GM23338 (cell line): ENCODE results near the gene CDC73. TPM values are rescaled to one million over a fixed set of nuclear protein-coding genes. Genes with fewer than 3 reads are reported as not detected.

Experiments used
- ATAC-seq: fragments of 200-7000 bp; cut with Tn5 transposase; 3 replicates; pipeline ENCODE4 v1.9.1; 2020
- DNase-seq: peaks from one replicate; pipeline ENCODE4 v3.0.0-alpha.2; 2015; ENCODE audit warnings: low spot score
- H2AFZ ChIP-seq: fragments of 200-600 bp; sonication (generic); 2 replicates; pipeline ENCODE4 v1.8.0; 2016; ENCODE audit warnings: antibody characterized with exemption, mild to moderate bottlenecking, moderate library complexity
- H3F3A ChIP-seq: fragments of 200-600 bp; sonication (generic); replicated peaks from 2 replicates; pipeline ENCODE4 v1.8.0; 2017; ENCODE audit warnings: antibody characterized with exemption, mixed run types, low read depth
- H3K27ac ChIP-seq: fragments of 200-600 bp; sonication (generic); 2 replicates; pipeline ENCODE4 v1.6.1; 2016; ENCODE audit warnings: low read depth
- H3K27me3 ChIP-seq: fragments of 200-600 bp; sonication (generic); 2 replicates; pipeline ENCODE4 v1.8.0; 2016; ENCODE audit warnings: mild to moderate bottlenecking, mixed run types, moderate library complexity; ENCODE audit not compliant: insufficient read depth
- H3K36me3 ChIP-seq: fragments of 200-600 bp; sonication (generic); 2 replicates; pipeline ENCODE4 v1.8.0; 2016; ENCODE audit warnings: mild to moderate bottlenecking; ENCODE audit not compliant: insufficient read depth
- H3K4me1 ChIP-seq: fragments of 200-600 bp; sonication (generic); 2 replicates; pipeline ENCODE4 v1.8.0; 2016; ENCODE audit warnings: mild to moderate bottlenecking, moderate library complexity; ENCODE audit not compliant: insufficient read depth
- H3K4me2 ChIP-seq: fragments of 200-600 bp; sonication (generic); 2 replicates; pipeline ENCODE4 v1.7.1; 2017; ENCODE audit warnings: mixed run types
- H3K4me3 ChIP-seq: fragments of 200-600 bp; sonication (generic); 2 replicates; pipeline ENCODE4 v1.6.1; 2016; ENCODE audit warnings: mixed run types
- H3K79me2 ChIP-seq: fragments of 200-600 bp; sonication (generic); replicated peaks from 2 replicates; pipeline ENCODE4 v1.8.0; 2017; ENCODE audit warnings: mild to moderate bottlenecking; ENCODE audit not compliant: insufficient read depth
- H3K9me2 ChIP-seq: fragments of 200-600 bp; sonication (generic); 2 replicates; pipeline ENCODE4 v1.8.0; 2017; ENCODE audit not compliant: insufficient read depth
- H4K20me1 ChIP-seq: fragments of 200-600 bp; sonication (generic); replicated peaks from 2 replicates; pipeline ENCODE4 v1.8.0; 2017; ENCODE audit warnings: mild to moderate bottlenecking; ENCODE audit not compliant: insufficient read depth
- H3K27ac Mint-ChIP-seq: 2 replicates; pipeline ENCODE4 v1.8.0; 2020; ENCODE audit warnings: inconsistent platforms, mild to moderate bottlenecking, moderate library complexity, mixed read lengths
- H3K27me3 Mint-ChIP-seq: 3 replicates; pipeline ENCODE4 v1.8.0; 2022; ENCODE audit warnings: low read depth, mild to moderate bottlenecking, moderate library complexity, mixed read lengths, inconsistent platforms; ENCODE audit not compliant: insufficient read depth, poor library complexity
- H3K36me3 Mint-ChIP-seq: 3 replicates; pipeline ENCODE4 v1.8.0; 2021; ENCODE audit warnings: low read depth, mild to moderate bottlenecking, inconsistent platforms, moderate library complexity, mixed read lengths
- H3K4me1 Mint-ChIP-seq: 3 replicates; pipeline ENCODE4 v1.8.0; 2020; ENCODE audit warnings: mild to moderate bottlenecking, inconsistent platforms, mixed read lengths
- H3K4me3 Mint-ChIP-seq: 3 replicates; pipeline ENCODE4 v1.8.0; 2021; ENCODE audit warnings: moderate library complexity, mild to moderate bottlenecking, inconsistent platforms, mixed read lengths
- H3K9me3 Mint-ChIP-seq: 3 replicates; pipeline ENCODE4 v1.8.0; 2020; ENCODE audit warnings: moderate library complexity, mild to moderate bottlenecking, inconsistent platforms, mixed read lengths
- JUNB ChIP-seq: IDR thresholded peaks from one replicate; pipeline ENCODE4 v1.6.1; 2016; ENCODE audit warnings: antibody characterized with exemption; ENCODE audit not compliant: unreplicated experiment
- NANOG ChIP-seq: IDR thresholded peaks from 2 replicates; pipeline ENCODE4 v1.6.1; 2016; ENCODE audit warnings: antibody characterized with exemption, borderline replicate concordance
- POLR2AphosphoS5 ChIP-seq: IDR thresholded peaks from 2 replicates; pipeline ENCODE4 v1.6.1; 2016; ENCODE audit warnings: antibody characterized with exemption, low read depth
- REST ChIP-seq: IDR thresholded peaks from one replicate; pipeline ENCODE4 v1.6.1; 2018; ENCODE audit warnings: antibody characterized with exemption; ENCODE audit not compliant: unreplicated experiment
- STAT1 ChIP-seq: IDR thresholded peaks from one replicate; pipeline ENCODE4 v1.6.1; 2016; ENCODE audit warnings: antibody characterized with exemption; ENCODE audit not compliant: unreplicated experiment
- ZNF114 ChIP-seq: fragments of 250-450 bp; sonication (Bioruptor Pico); IDR thresholded peaks from 2 replicates; pipeline ENCODE4 v1.5.0; 2020; ENCODE audit warnings: mild to moderate bottlenecking, moderate library complexity
- ZNF331 ChIP-seq: fragments of 250-450 bp; sonication (Bioruptor Pico); IDR thresholded peaks from 2 replicates; pipeline ENCODE4 v1.5.0; 2020; ENCODE audit warnings: low read depth, mild to moderate bottlenecking, moderate library complexity
- polyA plus RNA-seq: library from polyadenylated mRNA; unstranded; fragments of >200 nt; fragmentation: Nextera tagmentation; extraction: Ambion mirVana; gene quantifications from 2 replicates; pipeline ENCODE4 v1.2.1, GENCODE V29; 2016
- total RNA-seq: library from RNA; depleted of rRNA; stranded (reverse); fragments of >200 nt; shearing (Covaris generic); gene quantifications from 2 replicates; pipeline ENCODE4 v1.2.3, GENCODE V29; 2014
- TF ChIP-seq, protein P1 (sequence below): IDR thresholded peaks from 2 replicates; pipeline ENCODE4 v1.6.1; 2016; ENCODE audit warnings: antibody characterized with exemption

CDC73 gene
- total and polyA plus RNA-seq, 2 experiments from 2014 or later = 40.4 to 63.2 TPM

- Histone ChIP-seq H3K27me3 (peaks cover 16% of the 10 kb centered on the region), H4K20me1 (peaks cover 8% of the 10 kb centered on the region), H2AFZ (peak overlapping the region; percentile 50; the same call in 1 of the 2 replicates), H3K79me2 (peaks cover 12% of the 10 kb centered on the region; the same call in 1 of the 2 replicates), H3K36me3 (no peaks in the 10 kb centered on the region; the same call in 1 of the 2 replicates), H3K27ac (peak overlapping the region; percentile 61), H3K4me1 (peaks cover 11% of the 10 kb centered on the region; the same call in 1 of the 2 replicates), H3F3A (peaks cover 11% of the 10 kb centered on the region), H3K9me2 (no peaks in the 10 kb centered on the region), H3K4me3 (peak overlapping the region; percentile 95), H3K4me2 (peak overlapping the region; percentile 98)
- peaks cover 25% of the 10 kb centered on the region; the same call in 2 of the 3 replicates for H3K4me1 Mint-ChIP-seq
- no peaks in the 10 kb centered on the region for H3K36me3 Mint-ChIP-seq
- no peaks in the 10 kb centered on the region for H3K9me3 Mint-ChIP-seq
- peak overlapping the region; percentile 84 for H3K4me3 Mint-ChIP-seq
- ATAC-seq = no peak
- peak overlapping the region; percentile 89 for H3K27ac Mint-ChIP-seq
- peaks cover 2% of the 10 kb centered on the region for H3K27me3 Mint-ChIP-seq
- DNase-seq = no peak
- TF ChIP-seq REST (no peak), NANOG (no peak), JUNB (no peak)
Measured at GRCh38 chr1:193105821-193106177, 16.0 kb upstream of the CDC73 start.

DNA sequence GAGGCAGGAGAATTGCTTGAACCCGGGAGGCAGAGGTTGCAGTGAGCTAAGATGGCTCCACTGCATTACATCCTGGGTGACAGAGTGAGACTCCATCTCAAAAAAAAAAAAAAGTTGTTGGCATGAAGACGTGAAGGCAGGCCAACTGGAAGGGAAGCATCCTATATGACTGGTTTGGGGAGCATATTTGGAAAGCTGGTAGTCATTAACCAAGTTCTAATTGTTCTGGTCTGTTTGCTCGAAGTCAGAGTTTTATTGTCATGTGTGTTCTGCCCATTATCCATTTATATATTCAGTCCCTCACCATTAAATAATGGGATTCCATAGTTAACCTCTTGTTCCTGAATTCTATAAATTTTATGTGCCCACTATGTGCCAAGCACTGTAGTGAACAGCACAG lies 13.4 kb upstream of the CDC73 start:
- Histone ChIP-seq H3K4me3 (no peak overlapping the region), H3K4me1 (peaks cover 23% of the 10 kb centered on the region), H4K20me1 (peaks cover 5% of the 10 kb centered on the region; the same call in 1 of the 2 replicates), H2AFZ (no peak overlapping the region), H3K79me2 (0 out of 2 replicates have a peak, but pooled peaks cover 1% of the 10 kb centered on the region), H3K27ac (no peak overlapping the region), H3K4me2 (no peak overlapping the region), H3F3A (peaks cover 11% of the 10 kb centered on the region), H3K36me3 (no peaks in the 10 kb centered on the region), H3K9me2 (no peaks in the 10 kb centered on the region), H3K27me3 (peaks cover 9% of the 10 kb centered on the region)
- Mint-ChIP-seq H3K9me3 (no peaks in the 10 kb centered on the region), H3K27me3 (peaks cover under 1% of the 10 kb centered on the region), H3K27ac (no peak overlapping the region), H3K36me3 (no peaks in the 10 kb centered on the region), H3K4me3 (no peak overlapping the region), H3K4me1 (peaks cover 39% of the 10 kb centered on the region)
- DNase-seq (no peak), ATAC-seq (no peak)
- TF ChIP-seq REST (no peak), ZNF114 (CRISPR knock-in tag) (no peak), NANOG (no peak), ZNF331 (CRISPR knock-in tag) (no peak), POLR2AphosphoS5 (no peak), STAT1 (no peak)
- TF ChIP-seq, protein P1, sequence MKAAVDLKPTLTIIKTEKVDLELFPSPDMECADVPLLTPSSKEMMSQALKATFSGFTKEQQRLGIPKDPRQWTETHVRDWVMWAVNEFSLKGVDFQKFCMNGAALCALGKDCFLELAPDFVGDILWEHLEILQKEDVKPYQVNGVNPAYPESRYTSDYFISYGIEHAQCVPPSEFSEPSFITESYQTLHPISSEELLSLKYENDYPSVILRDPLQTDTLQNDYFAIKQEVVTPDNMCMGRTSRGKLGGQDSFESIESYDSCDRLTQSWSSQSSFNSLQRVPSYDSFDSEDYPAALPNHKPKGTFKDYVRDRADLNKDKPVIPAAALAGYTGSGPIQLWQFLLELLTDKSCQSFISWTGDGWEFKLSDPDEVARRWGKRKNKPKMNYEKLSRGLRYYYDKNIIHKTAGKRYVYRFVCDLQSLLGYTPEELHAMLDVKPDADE = no peak
